GM23248 (cell line): ENCODE data around the gene ABCG4.

Experiments
- EZH2 ChIP-seq: fragments of 200-600 bp; sonication (generic); IDR thresholded peaks from 2 replicates; pipeline ENCODE4 v1.6.1; 2018; ENCODE audit warnings: antibody characterized with exemption, mild to moderate bottlenecking; ENCODE audit not compliant: insufficient read depth, poor library complexity, severe bottlenecking
- EZH2phosphoT487 ChIP-seq: fragments of 200-600 bp; sonication (generic); IDR thresholded peaks from 2 replicates; pipeline ENCODE4 v1.6.1; 2018; ENCODE audit warnings: antibody characterized with exemption, moderate library complexity, mild to moderate bottlenecking, low read depth; ENCODE audit not compliant: insufficient read depth

DNA sequence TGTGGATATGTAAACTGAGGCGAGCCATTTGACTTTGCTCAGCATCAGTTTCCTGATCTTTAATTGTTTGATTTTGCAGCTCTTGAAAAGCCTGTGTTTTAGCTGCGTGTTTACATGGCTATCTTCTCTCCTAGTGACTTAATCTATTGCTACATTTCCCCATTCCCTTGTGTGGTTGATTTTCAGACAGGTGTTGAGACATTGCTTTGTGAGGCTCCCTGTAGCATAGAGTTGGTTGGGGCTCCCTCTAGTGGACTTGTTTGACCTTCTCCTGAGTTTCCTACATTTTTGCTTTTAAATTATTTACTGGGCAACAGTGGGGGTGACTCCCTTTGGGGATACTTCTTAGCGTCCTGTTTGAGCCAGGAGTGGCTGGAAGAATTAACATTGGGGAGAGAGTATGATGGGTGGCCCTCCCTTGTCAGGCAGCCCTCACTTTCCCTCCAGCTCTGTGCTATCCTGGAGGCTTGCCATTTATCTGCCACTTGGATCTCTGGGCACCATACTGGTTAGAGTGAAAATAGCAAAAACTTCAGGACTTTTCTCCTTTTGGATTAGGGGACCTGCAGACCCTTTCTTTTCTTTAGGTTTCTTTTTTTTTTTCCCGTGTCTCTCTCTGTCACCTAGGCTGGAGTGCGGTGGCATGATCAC is 48.1 kb downstream of the ABCG4 start:
- TF ChIP-seq EZH2 (no peak), EZH2phosphoT487 (no peak)
